Gastrocnemius medialis (tissue), 4 donors: Measurements from ENCODE around the gene PTPRE.

Experiments used
- POLR2A ChIP-seq, 2 donors: fragments of 450-650 bp; IDR thresholded peaks; one replicate each; pipeline ENCODE4 v1.6.1; 2017; ENCODE audit warnings: antibody characterized with exemption in 2 of 2, mild to moderate bottlenecking in 2 of 2, moderate library complexity in 2 of 2
- TF ChIP-seq, protein P1 (sequence below), 5 experiments: fragments of 450-650 bp in 3 of 5; fragments of 200-600 bp in 2 of 5; sonication (generic) in 2 of 5; IDR thresholded peaks in 4 of 5; conservative IDR thresholded peaks in 1 of 5; 1 replicate in 4 of 5; 2 replicates in 1 of 5; pipeline ENCODE4 v1.5.1; 2016 to 2019; ENCODE audit warnings: antibody characterized with exemption in 5 of 5, mild to moderate bottlenecking in 3 of 5, moderate library complexity in 3 of 5

DNA sequence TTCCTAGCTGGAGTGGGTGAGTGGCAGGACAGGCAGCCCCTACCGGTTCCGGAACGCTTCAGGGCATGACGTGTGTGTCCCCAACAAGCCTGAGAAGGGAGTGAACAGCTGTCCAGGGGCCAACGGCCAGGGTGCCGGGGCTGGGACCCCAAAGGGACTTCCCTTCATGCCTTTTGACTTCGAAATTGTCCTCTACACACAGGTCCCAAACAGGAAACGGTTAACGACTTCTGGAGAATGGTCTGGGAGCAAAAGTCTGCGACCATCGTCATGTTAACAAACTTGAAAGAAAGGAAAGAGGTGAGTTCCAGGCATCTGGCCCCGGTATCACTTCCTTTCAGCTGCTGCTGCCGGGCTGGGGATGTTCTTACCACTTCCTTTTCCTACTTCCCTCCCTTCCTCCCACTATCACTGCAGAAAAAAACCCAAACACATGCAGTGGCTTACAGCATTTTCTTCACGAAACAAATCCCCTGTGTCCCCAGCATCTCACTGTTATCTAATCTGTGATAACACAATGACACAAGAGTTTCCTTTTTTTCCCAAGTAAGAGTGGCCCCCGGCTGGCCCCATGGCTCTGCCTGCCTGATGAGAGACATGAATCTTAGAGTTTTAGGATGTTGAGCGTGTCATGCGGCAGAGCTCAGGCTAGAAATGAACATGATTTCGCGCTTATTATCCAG is 156.1 kb downstream of the PTPRE start:
- TF ChIP-seq, protein P1, sequence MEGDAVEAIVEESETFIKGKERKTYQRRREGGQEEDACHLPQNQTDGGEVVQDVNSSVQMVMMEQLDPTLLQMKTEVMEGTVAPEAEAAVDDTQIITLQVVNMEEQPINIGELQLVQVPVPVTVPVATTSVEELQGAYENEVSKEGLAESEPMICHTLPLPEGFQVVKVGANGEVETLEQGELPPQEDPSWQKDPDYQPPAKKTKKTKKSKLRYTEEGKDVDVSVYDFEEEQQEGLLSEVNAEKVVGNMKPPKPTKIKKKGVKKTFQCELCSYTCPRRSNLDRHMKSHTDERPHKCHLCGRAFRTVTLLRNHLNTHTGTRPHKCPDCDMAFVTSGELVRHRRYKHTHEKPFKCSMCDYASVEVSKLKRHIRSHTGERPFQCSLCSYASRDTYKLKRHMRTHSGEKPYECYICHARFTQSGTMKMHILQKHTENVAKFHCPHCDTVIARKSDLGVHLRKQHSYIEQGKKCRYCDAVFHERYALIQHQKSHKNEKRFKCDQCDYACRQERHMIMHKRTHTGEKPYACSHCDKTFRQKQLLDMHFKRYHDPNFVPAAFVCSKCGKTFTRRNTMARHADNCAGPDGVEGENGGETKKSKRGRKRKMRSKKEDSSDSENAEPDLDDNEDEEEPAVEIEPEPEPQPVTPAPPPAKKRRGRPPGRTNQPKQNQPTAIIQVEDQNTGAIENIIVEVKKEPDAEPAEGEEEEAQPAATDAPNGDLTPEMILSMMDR (IDR thresholded peaks at IDR 0.05 in 4 of 5, conservative IDR thresholded peaks at IDR 0.05 in 1 of 5), result no peak
- TF ChIP-seq POLR2A (IDR thresholded peaks at IDR 0.05), result no peak
